ENCODE results near the gene ANKRD12.

DNA sequence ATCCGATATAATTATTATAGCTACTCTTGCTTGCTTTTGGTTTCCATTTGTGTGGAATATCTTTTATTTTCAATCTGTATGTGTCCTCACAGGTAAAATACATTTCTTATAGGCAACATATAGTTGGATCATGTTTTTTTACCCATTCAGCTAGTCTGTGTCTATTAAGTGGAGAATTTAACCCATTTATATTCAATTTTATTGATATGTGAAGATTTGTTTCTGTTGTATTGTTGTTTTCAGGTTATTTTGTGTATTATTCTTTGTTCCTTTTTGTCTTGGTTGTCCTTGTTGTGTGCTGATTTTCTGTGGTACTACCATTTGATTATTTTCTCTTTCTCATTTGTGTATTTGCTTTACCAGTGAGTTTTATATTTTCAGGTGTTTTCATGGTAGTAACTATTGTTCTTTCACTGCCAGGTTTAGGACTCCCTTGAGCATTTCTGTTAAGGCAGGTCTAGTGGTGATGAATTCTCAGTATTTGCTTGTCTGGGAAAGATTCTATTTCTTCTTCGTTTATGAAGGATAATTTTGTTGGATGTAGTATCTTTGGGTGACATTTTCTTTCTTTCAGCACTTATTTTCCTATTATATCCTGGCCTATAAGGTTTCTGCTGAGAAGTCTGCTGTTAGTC lies 95.4 kb downstream of the ANKRD12 start:
- TF ChIP-seq, protein P1, sequence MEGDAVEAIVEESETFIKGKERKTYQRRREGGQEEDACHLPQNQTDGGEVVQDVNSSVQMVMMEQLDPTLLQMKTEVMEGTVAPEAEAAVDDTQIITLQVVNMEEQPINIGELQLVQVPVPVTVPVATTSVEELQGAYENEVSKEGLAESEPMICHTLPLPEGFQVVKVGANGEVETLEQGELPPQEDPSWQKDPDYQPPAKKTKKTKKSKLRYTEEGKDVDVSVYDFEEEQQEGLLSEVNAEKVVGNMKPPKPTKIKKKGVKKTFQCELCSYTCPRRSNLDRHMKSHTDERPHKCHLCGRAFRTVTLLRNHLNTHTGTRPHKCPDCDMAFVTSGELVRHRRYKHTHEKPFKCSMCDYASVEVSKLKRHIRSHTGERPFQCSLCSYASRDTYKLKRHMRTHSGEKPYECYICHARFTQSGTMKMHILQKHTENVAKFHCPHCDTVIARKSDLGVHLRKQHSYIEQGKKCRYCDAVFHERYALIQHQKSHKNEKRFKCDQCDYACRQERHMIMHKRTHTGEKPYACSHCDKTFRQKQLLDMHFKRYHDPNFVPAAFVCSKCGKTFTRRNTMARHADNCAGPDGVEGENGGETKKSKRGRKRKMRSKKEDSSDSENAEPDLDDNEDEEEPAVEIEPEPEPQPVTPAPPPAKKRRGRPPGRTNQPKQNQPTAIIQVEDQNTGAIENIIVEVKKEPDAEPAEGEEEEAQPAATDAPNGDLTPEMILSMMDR (IDR thresholded peaks at IDR 0.05; ENCODE audit: low read depth, low read length, poor library complexity, severe bottlenecking), result no peak
- no peak for TF ChIP-seq EZH2phosphoT487 (IDR thresholded peaks at IDR 0.05; ENCODE audit: borderline replicate concordance, low read length)

Data from DOHH2 (cell line).